K562 (cell line): ENCODE data around the gene ABITRAM. TPM values are rescaled to one million over a fixed set of nuclear protein-coding genes. Genes with fewer than 3 reads are reported as not detected.

Experiments
- ATAC-seq: fragments of 200-7000 bp; cut with Tn5 transposase; 3 replicates; pipeline ENCODE4 v1.9.1; 2020; ENCODE audit warnings: moderate library complexity
- BruUV-seq: library from RNA; stranded (reverse); fragments of 400-500 nt; replicated peaks from 2 replicates; lab custom pipeline; 2021; lab: Mats Ljungman, UMichigan
- CTCF ChIA-PET: fragments of 300-600 bp; formaldehyde crosslinking; extraction: SDS; loops from one replicate; lab custom pipeline; 2021; ENCODE audit warnings: low intra/inter-chr PET ratio; lab: Yijun Ruan, JAX
- POLR2A ChIA-PET: fragments of 300-600, 350-650 bp; sonication (Branson Sonifier 250); formaldehyde crosslinking; extraction: SDS; loops from one replicate; lab custom pipeline; 2021; ENCODE audit warnings: antibody characterized with exemption, inconsistent platforms; lab: Yijun Ruan, JAX
- DNase-seq, 4 experiments: peaks; one replicate each; pipeline versions ENCODE4 v3.0.0 to v3.0.0-alpha.2; 2011 to 2018; ENCODE audit warnings: low spot score in 3 of 4, mixed read lengths in 3 of 4; ENCODE audit errors: extremely low read depth in 1 of 4
- FAIRE-seq: peaks from 2 replicates; lab custom pipeline; 2011; peaks lifted over from hg19 to GRCh38; lab: Jason Lieb, UNC
- H2AFZ ChIP-seq: 2 replicates; pipeline ENCODE4 v1.6.0; 2011; ENCODE audit warnings: low read depth, low read length, control low read depth, inconsistent platforms
- H3K27ac ChIP-seq: fragments of 200-600 bp; 3 replicates; pipeline ENCODE4 v1.8.0; 2011; ENCODE audit warnings: low read depth, mild to moderate bottlenecking, control low read depth, inconsistent platforms, low read length, moderate library complexity, mixed read lengths; ENCODE audit errors: extremely low read depth
- H3K27me3 ChIP-seq, 2 experiments: fragments of 300-600 bp in 1 of 2; 2 replicates in 1 of 2; 3 replicates in 1 of 2; pipeline versions ENCODE4 v1.6.0 to v1.8.0; 2011; ENCODE audit warnings: inconsistent platforms in 2 of 2, low read length in 2 of 2, mild to moderate bottlenecking in 1 of 2, mixed read lengths in 1 of 2, moderate library complexity in 1 of 2; ENCODE audit not compliant: control insufficient read depth in 2 of 2, insufficient read depth in 2 of 2
- H3K36me3 ChIP-seq: fragments of 300-600 bp; 3 replicates; pipeline ENCODE4 v1.8.0; 2011; ENCODE audit warnings: mild to moderate bottlenecking, low read length, inconsistent platforms; ENCODE audit not compliant: control insufficient read depth, insufficient read depth
- H3K4me1 ChIP-seq, 2 experiments: fragments of 200-600 bp in 1 of 2; replicated peaks in 1 of 2; 2 replicates in 1 of 2; 3 replicates in 1 of 2; pipeline versions ENCODE4 v1.5.1 to v1.8.0; 2011; ENCODE audit warnings: inconsistent platforms in 2 of 2, low read length in 2 of 2, mild to moderate bottlenecking in 1 of 2, mixed read lengths in 1 of 2, moderate library complexity in 1 of 2; ENCODE audit not compliant: control insufficient read depth in 2 of 2, insufficient read depth in 2 of 2
- H3K4me2 ChIP-seq: 2 replicates; pipeline ENCODE4 v1.6.1; 2011; ENCODE audit warnings: low read length, control low read depth, inconsistent platforms, mixed read lengths; ENCODE audit not compliant: insufficient read depth
- H3K4me3 ChIP-seq: fragments of 200-600 bp; sonication (generic), shearing (Covaris generic); 2 replicates; pipeline ENCODE4 v1.5.1; 2016; ENCODE audit warnings: control low read depth, inconsistent platforms
- H3K79me2 ChIP-seq: fragments of 200-600 bp; 3 replicates; pipeline ENCODE4 v1.8.0; 2011; ENCODE audit warnings: low read length, inconsistent platforms; ENCODE audit not compliant: control insufficient read depth, insufficient read depth
- H3K9ac ChIP-seq, 2 experiments: 2 replicates each; pipeline versions ENCODE4 v1.6.0 to v1.6.1; 2011; ENCODE audit warnings: low read depth in 2 of 2, low read length in 2 of 2, control low read depth in 1 of 2, inconsistent platforms in 1 of 2, mild to moderate bottlenecking in 1 of 2, mixed read lengths in 1 of 2; ENCODE audit not compliant: insufficient read depth in 1 of 2
- H3K9me1 ChIP-seq: one replicate; pipeline ENCODE4 v1.6.0; 2011; ENCODE audit warnings: inconsistent platforms, mild to moderate bottlenecking, low read length, moderate library complexity; ENCODE audit not compliant: control insufficient read depth, insufficient read depth
- H3K9me3 ChIP-seq: replicated peaks from 2 replicates; pipeline ENCODE4 v1.5.1; 2011; ENCODE audit warnings: low read depth, low read length, inconsistent platforms; ENCODE audit not compliant: control insufficient read depth, insufficient read depth
- H4K20me1 ChIP-seq: replicated peaks from 2 replicates; pipeline ENCODE4 v1.6.1; 2011; ENCODE audit warnings: low read length, inconsistent platforms, mixed read lengths; ENCODE audit not compliant: control insufficient read depth, insufficient read depth
- ARNT ChIP-seq, 2 experiments: fragments of 450-650 bp; IDR thresholded peaks; 2 replicates each; pipeline ENCODE4 v1.6.1; 2016; ENCODE audit warnings: mild to moderate bottlenecking in 1 of 2
- ATF7 ChIP-seq: fragments of 450-650 bp; IDR thresholded peaks from 2 replicates; pipeline ENCODE4 v1.7.1; 2014; ENCODE audit warnings: mild to moderate bottlenecking, moderate library complexity
- CXXC5 ChIP-seq: fragments of 250-450 bp; sonication (Bioruptor Pico); IDR thresholded peaks from 2 replicates; pipeline ENCODE4 v1.8.0; 2022; ENCODE audit warnings: inconsistent platforms, mild to moderate bottlenecking, moderate library complexity
- HCFC1 ChIP-seq: IDR thresholded peaks from 2 replicates; pipeline ENCODE4 v1.6.1; 2012; ENCODE audit warnings: low read depth, low read length, improper control_type of control experiment
- HDAC1 ChIP-seq, 2 experiments: fragments of 450-650 bp; IDR thresholded peaks; 2 replicates each; pipeline ENCODE4 v1.6.1; 2016 to 2017; ENCODE audit warnings: inconsistent platforms in 1 of 2, mild to moderate bottlenecking in 1 of 2, moderate library complexity in 1 of 2
- KLF6 ChIP-seq: fragments of 250-450 bp; sonication (Bioruptor Pico); IDR thresholded peaks from 2 replicates; pipeline ENCODE4 v1.4.0; 2020; ENCODE audit warnings: mild to moderate bottlenecking, moderate library complexity, borderline replicate concordance
- LEF1 ChIP-seq: fragments of 450-650 bp; IDR thresholded peaks from 2 replicates; pipeline ENCODE4 v1.6.1; 2016; ENCODE audit warnings: mild to moderate bottlenecking
- MTA2 ChIP-seq: fragments of 450-650 bp; IDR thresholded peaks from 2 replicates; pipeline ENCODE4 v1.6.1; 2016; ENCODE audit warnings: low read depth
- NCOA2 ChIP-seq, 2 experiments: fragments of 450-650 bp; IDR thresholded peaks; 2 replicates each; pipeline ENCODE4 v1.6.1; 2018; ENCODE audit warnings: mild to moderate bottlenecking in 2 of 2, moderate library complexity in 1 of 2; ENCODE audit not compliant: partially characterized antibody in 2 of 2
- NR2F6 ChIP-seq: fragments of 450-650 bp; formaldehyde crosslinking; IDR thresholded peaks from 2 replicates; pipeline ENCODE4 v1.4.0; 2020; ENCODE audit warnings: mild to moderate bottlenecking
- RAD21 ChIP-seq, 2 experiments: fragments of 250-450 bp in 1 of 2; fragments of 450-650 bp in 1 of 2; sonication (Bioruptor Pico) in 1 of 2; formaldehyde crosslinking in 1 of 2; IDR thresholded peaks in 1 of 2; conservative IDR thresholded peaks in 1 of 2; 2 replicates each; pipeline versions ENCODE4 v1.4.0 to v1.8.0; 2020 to 2022; ENCODE audit warnings: mild to moderate bottlenecking in 2 of 2, moderate library complexity in 1 of 2
- RCOR1 ChIP-seq, 2 experiments: IDR thresholded peaks; 2 replicates each; pipeline ENCODE4 v1.6.1; 2012; ENCODE audit warnings: low read depth in 2 of 2, low read length in 2 of 2, borderline replicate concordance in 1 of 2, improper control_type of control experiment in 1 of 2
- TAL1 ChIP-seq: fragments of 450-650 bp; IDR thresholded peaks from 2 replicates; pipeline ENCODE4 v1.6.1; 2016; ENCODE audit warnings: mild to moderate bottlenecking
- TBL1XR1 ChIP-seq, 2 experiments: IDR thresholded peaks; 2 replicates each; pipeline ENCODE4 v1.6.1; 2012; ENCODE audit warnings: improper control_type of control experiment in 2 of 2, low read length in 2 of 2, mild to moderate bottlenecking in 1 of 2
- ZC3H11A ChIP-seq: IDR thresholded peaks from 2 replicates; pipeline ENCODE4 v1.6.1; 2012; ENCODE audit warnings: low read depth, low read length, improper control_type of control experiment
- ZNF133 ChIP-seq: fragments of 250-450 bp; sonication (Bioruptor Pico); IDR thresholded peaks from 2 replicates; pipeline ENCODE4 v1.4.0; 2020; ENCODE audit warnings: mild to moderate bottlenecking
- ZNF134 ChIP-seq: fragments of 250-450 bp; sonication (Bioruptor Pico); conservative IDR thresholded peaks from 2 replicates; pipeline ENCODE4 v1.4.0; 2020
- ZNF197 ChIP-seq: fragments of 200-800 bp; sonication (Bioruptor generic); IDR thresholded peaks from 2 replicates; pipeline ENCODE4 v1.6.1; 2016; ENCODE audit warnings: low read depth, missing genetic modification characterization, missing compliant biosample characterization
- WGBS: fragments of 100-300 bp; shearing (Covaris generic); methylation state at CpG from one replicate; pipeline ENCODE4 v1.1.6; 2016; ENCODE audit warnings: low coverage, mixed read lengths; ENCODE audit not compliant: insufficient coverage; ENCODE audit errors: missing lambda C conversion rate; 5-methylcytosine and 5-hydroxymethylcytosine counted together
- in situ Hi-C: fragments of 300-500 bp; cut with MboI; formaldehyde crosslinking; loops from 4 replicates; pipeline ENCODE4 v1.15.0; 2018; ENCODE audit warnings: inconsistent platforms, mixed read lengths
- intact Hi-C: fragments of 100-400 bp; cut with micrococcal nuclease; formaldehyde crosslinking; loops from 2 replicates; pipeline ENCODE4 v1.14.2; 2022
- polyA plus RNA-seq, 8 experiments: library from polyadenylated mRNA; depleted of rRNA in 4 of 8; stranded (reverse) in 5 of 8; unstranded in 3 of 8; fragments of >200 nt; fragmentation: Nextera tagmentation in 2 of 8; fragmentation: Illumina TruSeq in 1 of 8; extraction: Ambion mirVana in 2 of 8; extraction: Trizol in 1 of 8; gene quantifications; 2 replicates each; pipeline versions ENCODE4 v1.2.1 to v1.2.3, GENCODE V29; 2011 to 2014; ENCODE audit warnings: inconsistent platforms in 1 of 8, missing spikeins in 1 of 8
- total RNA-seq, 7 experiments: library from RNA; depleted of rRNA in 6 of 7; stranded (reverse); fragments of >200 nt in 6 of 7; fragmentation: Illumina TruSeq in 2 of 7; extraction: Trizol in 2 of 7; gene quantifications; 2 replicates each; pipeline versions ENCODE4 v1.2.1 to v1.2.3, GENCODE V29; 2011 to 2021; ENCODE audit warnings: low replicate concordance in 1 of 7
- TF ChIP-seq, protein P1 (sequence below): IDR thresholded peaks from 2 replicates; pipeline ENCODE4 v1.6.1; 2011; ENCODE audit not compliant: insufficient read length; ENCODE audit errors: extremely low read depth
- TF ChIP-seq, protein P2 (sequence below): fragments of 250-450 bp; sonication (Bioruptor Pico); IDR thresholded peaks from 2 replicates; pipeline ENCODE4 v1.8.0; 2021; ENCODE audit warnings: mild to moderate bottlenecking, moderate library complexity
- TF ChIP-seq, protein P3 (sequence below), 2 experiments: fragments of 450-650 bp in 1 of 2; sonication (generic) in 1 of 2; formaldehyde crosslinking; conservative IDR thresholded peaks; 2 replicates each; pipeline versions ENCODE4 v1.4.0 to v1.8.1; 2020 to 2022; ENCODE audit warnings: mild to moderate bottlenecking in 1 of 2, missing genetic modification reagents in 1 of 2

The ABITRAM gene
- total and polyA plus RNA-seq, 9 of the 15 experiments (the other 6 are each of a cell fraction or from before 2014, with no cell fraction given), result 8.9 to 47.6 (median 28.4) TPM

DNA sequence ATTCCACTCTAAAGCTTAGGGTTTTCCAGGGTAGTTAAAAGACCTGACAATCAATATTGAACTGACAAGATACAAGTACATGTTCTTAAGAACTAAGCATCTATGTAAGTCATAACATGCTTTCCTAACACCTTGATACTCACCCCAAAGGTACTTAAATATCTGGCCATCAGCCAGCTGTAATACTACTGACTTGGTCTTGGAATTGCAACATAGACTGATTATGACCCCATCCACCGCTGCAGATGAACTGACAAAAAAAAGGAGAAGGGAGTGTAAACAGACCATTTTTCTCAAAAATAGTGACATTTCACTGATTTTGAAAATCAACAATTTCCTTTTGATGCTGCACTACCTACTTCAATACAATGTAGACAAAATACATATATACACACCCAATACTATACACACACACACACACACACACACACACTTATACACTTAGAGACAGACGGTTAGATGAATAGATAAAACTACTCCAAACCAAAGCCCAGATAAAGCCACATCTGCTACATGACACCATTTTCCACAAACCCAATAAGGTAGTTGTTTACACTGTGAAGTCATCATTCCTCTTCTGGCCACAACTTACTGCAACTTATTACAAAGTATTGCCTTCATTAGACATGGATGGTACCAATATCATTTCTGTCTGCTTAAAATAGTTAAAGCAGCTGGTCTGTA is 30.6 kb upstream of the ABITRAM start:
- WGBS, result 16% methylated on average over 2 of the region's 2 CpGs
- Histone ChIP-seq H3K36me3 (peaks cover 86% of the 10 kb centered on the region), H3K4me1 (peaks cover 0 to 12% of the 10 kb centered on the region in 2 experiments; a peak in 3 of 5 replicates), H3K27me3 (no peaks in the 10 kb centered on the region), H3K9me3 (no peaks in the 10 kb centered on the region), H3K4me2 (peak overlapping the region; percentile 1; the same call in 1 of the 2 replicates), H3K79me2 (no peaks in the 10 kb centered on the region), H3K4me3 (no peak overlapping the region), H3K9me1 (no peaks in the 10 kb centered on the region), H2AFZ (no peak overlapping the region), H3K9ac (no peak overlapping the region), H3K27ac (no peak overlapping the region), H4K20me1 (no peaks in the 10 kb centered on the region)
- FAIRE-seq (peak; percentile 65), DNase-seq (peak in 1 of 4 experiments; percentile 6), ATAC-seq (peak; percentile 39; the same call in 1 of the 3 replicates)
- CTCF ChIA-PET, result no interaction called here
- no TSS peak for BruUV-seq
- intact Hi-C loops (no loop called here), in situ Hi-C loops (no loop called here)
- POLR2A ChIA-PET, result interaction anchor here (0.6 kb wide), 1 partner anchor 13 kb away, joined by 3 read pairs; no protein-coding TSS in a partner anchor
- TF ChIP-seq ZC3H11A (no peak), KLF6 (CRISPR knock-in tag) (0 out of 2 replicates have a peak, but pooled peaks have one; percentile 21), TBL1XR1 (IDR thresholded peaks at IDR 0.05; ENCODE audit: low read length in 2 of 2) (0 out of 4 replicates have a peak, but pooled peaks of 1 of the 2 experiments have one; percentile 44), RAD21 (CRISPR knock-in tag; conservative IDR thresholded peaks at IDR 0.05 in 1 of 2, IDR thresholded peaks at IDR 0.05 in 1 of 2) (no peak), ZNF134 (0 out of 2 replicates have a peak, but pooled peaks have one; percentile 32), RCOR1 (IDR thresholded peaks at IDR 0.05; ENCODE audit: borderline replicate concordance in 1 of 2, low read depth in 2 of 2, low read length in 2 of 2) (peak in 1 of 2 experiments; percentile 68; a peak in 2 of 4 replicates), ARNT (IDR thresholded peaks at IDR 0.05) (no peak), TAL1 (peak; percentile 56; the same call in 1 of the 2 replicates), NR2F6 (CRISPR knock-in tag) (no peak), NCOA2 (IDR thresholded peaks at IDR 0.05; ENCODE audit: partially characterized antibody in 2 of 2) (no peak), MTA2 (0 out of 2 replicates have a peak, but pooled peaks have one; percentile 29), ZNF197 (peak; percentile 69; the same call in 1 of the 2 replicates), ATF7 (peak; percentile 94), LEF1 (peak; percentile 84; the same call in 1 of the 2 replicates), HCFC1 (no peak), HDAC1 (IDR thresholded peaks at IDR 0.05) (no peak), ZNF133 (no peak), CXXC5 (no peak)
- TF ChIP-seq, protein P1, sequence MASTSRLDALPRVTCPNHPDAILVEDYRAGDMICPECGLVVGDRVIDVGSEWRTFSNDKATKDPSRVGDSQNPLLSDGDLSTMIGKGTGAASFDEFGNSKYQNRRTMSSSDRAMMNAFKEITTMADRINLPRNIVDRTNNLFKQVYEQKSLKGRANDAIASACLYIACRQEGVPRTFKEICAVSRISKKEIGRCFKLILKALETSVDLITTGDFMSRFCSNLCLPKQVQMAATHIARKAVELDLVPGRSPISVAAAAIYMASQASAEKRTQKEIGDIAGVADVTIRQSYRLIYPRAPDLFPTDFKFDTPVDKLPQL, result no peak
- TF ChIP-seq, protein P2, sequence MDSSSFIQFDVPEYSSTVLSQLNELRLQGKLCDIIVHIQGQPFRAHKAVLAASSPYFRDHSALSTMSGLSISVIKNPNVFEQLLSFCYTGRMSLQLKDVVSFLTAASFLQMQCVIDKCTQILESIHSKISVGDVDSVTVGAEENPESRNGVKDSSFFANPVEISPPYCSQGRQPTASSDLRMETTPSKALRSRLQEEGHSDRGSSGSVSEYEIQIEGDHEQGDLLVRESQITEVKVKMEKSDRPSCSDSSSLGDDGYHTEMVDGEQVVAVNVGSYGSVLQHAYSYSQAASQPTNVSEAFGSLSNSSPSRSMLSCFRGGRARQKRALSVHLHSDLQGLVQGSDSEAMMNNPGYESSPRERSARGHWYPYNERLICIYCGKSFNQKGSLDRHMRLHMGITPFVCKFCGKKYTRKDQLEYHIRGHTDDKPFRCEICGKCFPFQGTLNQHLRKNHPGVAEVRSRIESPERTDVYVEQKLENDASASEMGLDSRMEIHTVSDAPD (CRISPR knock-in tag), result no peak
- TF ChIP-seq, protein P3, sequence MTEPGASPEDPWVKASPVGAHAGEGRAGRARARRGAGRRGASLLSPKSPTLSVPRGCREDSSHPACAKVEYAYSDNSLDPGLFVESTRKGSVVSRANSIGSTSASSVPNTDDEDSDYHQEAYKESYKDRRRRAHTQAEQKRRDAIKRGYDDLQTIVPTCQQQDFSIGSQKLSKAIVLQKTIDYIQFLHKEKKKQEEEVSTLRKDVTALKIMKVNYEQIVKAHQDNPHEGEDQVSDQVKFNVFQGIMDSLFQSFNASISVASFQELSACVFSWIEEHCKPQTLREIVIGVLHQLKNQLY (CRISPR knock-in tag; conservative IDR thresholded peaks at IDR 0.05), result no peak
